Keratinocyte (primary cell): Measurements from ENCODE around the gene DRG1. TPM values are rescaled to one million over a fixed set of nuclear protein-coding genes. Genes with fewer than 3 reads are reported as not detected.

Experiments used
- DNase-seq: peaks from one replicate; pipeline ENCODE4 v3.0.0-alpha.2; 2011; ENCODE audit warnings: low read depth, missing footprints, low spot score
- FAIRE-seq: peaks from 2 replicates; lab custom pipeline; 2011; peaks lifted over from hg19 to GRCh38; lab: Jason Lieb, UNC
- H2AFZ ChIP-seq: 2 replicates; pipeline ENCODE4 v1.6.0; 2012; ENCODE audit warnings: low read length, control low read depth, inconsistent platforms; ENCODE audit not compliant: control insufficient read depth
- H3K27ac ChIP-seq: 2 replicates; pipeline ENCODE4 v1.5.1; 2011; ENCODE audit warnings: low read length; ENCODE audit not compliant: control insufficient read depth, insufficient read depth
- H3K27me3 ChIP-seq: 3 replicates; pipeline ENCODE4 v1.6.0; 2011; ENCODE audit warnings: low read length; ENCODE audit not compliant: control insufficient read depth, insufficient read depth; ENCODE audit errors: extremely low read depth
- H3K36me3 ChIP-seq, 2 experiments: 2 replicates in 1 of 2; 3 replicates in 1 of 2; pipeline ENCODE4 v1.5.1; 2011; ENCODE audit warnings: low read length in 2 of 2, mild to moderate bottlenecking in 1 of 2; ENCODE audit not compliant: control insufficient read depth in 2 of 2, insufficient read depth in 2 of 2; ENCODE audit errors: extremely low read depth in 1 of 2
- H3K4me1 ChIP-seq: 3 replicates; pipeline ENCODE4 v1.5.1; 2011; ENCODE audit warnings: low read length; ENCODE audit not compliant: control insufficient read depth, insufficient read depth; ENCODE audit errors: extremely low read depth
- H3K4me2 ChIP-seq: 3 replicates; pipeline ENCODE4 v1.6.0; 2011; ENCODE audit warnings: low read depth, low read length; ENCODE audit not compliant: control insufficient read depth, insufficient read depth; ENCODE audit errors: extremely low read depth
- H3K4me3 ChIP-seq, 3 experiments: fragments of 200-600 bp in 1 of 3; sonication (generic) in 1 of 3; 2 replicates in 2 of 3; 3 replicates in 1 of 3; pipeline ENCODE4 v1.5.1; 2011 to 2016; ENCODE audit warnings: low read length in 3 of 3, mild to moderate bottlenecking in 3 of 3, control low read depth in 2 of 3, inconsistent platforms in 1 of 3, low read depth in 1 of 3, mixed read lengths in 1 of 3, mixed run types in 1 of 3, moderate library complexity in 1 of 3; ENCODE audit not compliant: control insufficient read depth in 2 of 3, insufficient read depth in 2 of 3; ENCODE audit errors: extremely low read depth in 1 of 3
- H3K79me2 ChIP-seq: 2 replicates; pipeline ENCODE4 v1.6.0; 2012; ENCODE audit warnings: low read length; ENCODE audit not compliant: control insufficient read depth, insufficient read depth
- H3K9ac ChIP-seq: 3 replicates; pipeline ENCODE4 v1.6.0; 2011; ENCODE audit warnings: low read length; ENCODE audit not compliant: control insufficient read depth, insufficient read depth; ENCODE audit errors: extremely low read depth
- H3K9me1 ChIP-seq: 3 replicates; pipeline ENCODE4 v1.6.0; 2011; ENCODE audit warnings: low read length; ENCODE audit not compliant: control insufficient read depth, insufficient read depth; ENCODE audit errors: extremely low read depth
- H3K9me3 ChIP-seq: 2 replicates; pipeline ENCODE4 v1.5.1; 2012; ENCODE audit warnings: low read depth, low read length; ENCODE audit not compliant: control insufficient read depth
- H4K20me1 ChIP-seq: 3 replicates; pipeline ENCODE4 v1.6.0; 2011; ENCODE audit warnings: low read length; ENCODE audit not compliant: control insufficient read depth, insufficient read depth; ENCODE audit errors: extremely low read depth
- EZH2 ChIP-seq: IDR thresholded peaks from one replicate; pipeline ENCODE4 v1.6.1; 2012; ENCODE audit warnings: inconsistent platforms, mild to moderate bottlenecking, low read length, moderate library complexity
- dilution Hi-C: fragments of 300-500 bp; cut with MboI; formaldehyde crosslinking; loops from one replicate; pipeline ENCODE4 v1.7.0; 2020; ENCODE audit warnings: low sequenced_read_pairs; ENCODE audit not compliant: extremely low pct_ligation_motif_present
- polyA plus RNA-seq, 5 experiments: library from polyadenylated mRNA; depleted of rRNA in 3 of 5; stranded (reverse) in 3 of 5; stranded (forward) in 1 of 5; unstranded in 1 of 5; fragments of >200 nt; gene quantifications; 1 replicate in 1 of 5; 2 replicates in 3 of 5; 3 replicates in 1 of 5; pipeline versions ENCODE4 v1.2.1 to v1.2.3, GENCODE V29; 2011 to 2012; ENCODE audit warnings: missing spikeins in 2 of 5, low read depth in 1 of 5, low replicate concordance in 1 of 5
- TF ChIP-seq, protein P1 (sequence below), 3 experiments: IDR thresholded peaks in 1 of 3; conservative IDR thresholded peaks in 1 of 3; optimal IDR thresholded peaks in 1 of 3; 2 replicates in 2 of 3; 3 replicates in 1 of 3; pipeline versions ENCODE3 to v1.5.1; 2011; ENCODE audit warnings: low read length in 3 of 3, mild to moderate bottlenecking in 3 of 3, moderate library complexity in 2 of 3, control low read depth in 1 of 3, inconsistent platforms in 1 of 3; ENCODE audit not compliant: insufficient read depth in 2 of 3; ENCODE audit errors: extremely low read depth in 1 of 3

DRG1 gene
- polyA plus RNA-seq, 1 donor (not counting 4 experiments of a cell fraction or from before 2014, with no cell fraction given) = 87.4 TPM

DNA sequence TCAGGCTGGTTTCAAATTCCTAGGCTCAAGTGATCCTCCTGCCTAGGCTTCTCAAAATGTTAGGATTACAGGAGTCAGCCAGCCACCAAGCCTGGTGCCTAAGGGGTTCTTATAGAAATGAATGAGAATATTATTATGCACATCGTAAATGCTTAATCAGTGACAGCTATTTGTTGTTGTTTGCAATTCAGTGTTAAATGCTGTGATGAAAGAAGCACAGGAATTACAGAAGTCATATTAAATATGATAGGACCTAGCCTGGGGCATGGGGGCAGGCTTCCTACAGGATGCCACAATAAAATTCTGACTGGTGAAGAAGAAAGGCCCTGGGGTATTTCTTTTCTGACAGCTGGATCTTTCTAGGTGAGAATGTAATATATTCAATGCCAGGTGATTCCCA is 39.4 kb upstream of the DRG1 start:
- Histone ChIP-seq H3K9me1 (no peaks in the 10 kb centered on the region), H3K9ac (no peak overlapping the region), H3K4me3 (no peak overlapping the region), H3K27ac (no peak overlapping the region), H3K9me3 (no peaks in the 10 kb centered on the region), H4K20me1 (no peaks in the 10 kb centered on the region), H3K79me2 (no peaks in the 10 kb centered on the region), H3K27me3 (no peaks in the 10 kb centered on the region), H3K4me2 (peak overlapping the region; percentile 30), H2AFZ (peak overlapping the region; percentile 1), H3K36me3 (no peaks in the 10 kb centered on the region), H3K4me1 (peaks cover 4% of the 10 kb centered on the region)
- FAIRE-seq = no peak
- no peak for DNase-seq
- TF ChIP-seq, protein P1, sequence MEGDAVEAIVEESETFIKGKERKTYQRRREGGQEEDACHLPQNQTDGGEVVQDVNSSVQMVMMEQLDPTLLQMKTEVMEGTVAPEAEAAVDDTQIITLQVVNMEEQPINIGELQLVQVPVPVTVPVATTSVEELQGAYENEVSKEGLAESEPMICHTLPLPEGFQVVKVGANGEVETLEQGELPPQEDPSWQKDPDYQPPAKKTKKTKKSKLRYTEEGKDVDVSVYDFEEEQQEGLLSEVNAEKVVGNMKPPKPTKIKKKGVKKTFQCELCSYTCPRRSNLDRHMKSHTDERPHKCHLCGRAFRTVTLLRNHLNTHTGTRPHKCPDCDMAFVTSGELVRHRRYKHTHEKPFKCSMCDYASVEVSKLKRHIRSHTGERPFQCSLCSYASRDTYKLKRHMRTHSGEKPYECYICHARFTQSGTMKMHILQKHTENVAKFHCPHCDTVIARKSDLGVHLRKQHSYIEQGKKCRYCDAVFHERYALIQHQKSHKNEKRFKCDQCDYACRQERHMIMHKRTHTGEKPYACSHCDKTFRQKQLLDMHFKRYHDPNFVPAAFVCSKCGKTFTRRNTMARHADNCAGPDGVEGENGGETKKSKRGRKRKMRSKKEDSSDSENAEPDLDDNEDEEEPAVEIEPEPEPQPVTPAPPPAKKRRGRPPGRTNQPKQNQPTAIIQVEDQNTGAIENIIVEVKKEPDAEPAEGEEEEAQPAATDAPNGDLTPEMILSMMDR (optimal IDR thresholded peaks at IDR 0.05 in 1 of 3, IDR thresholded peaks at IDR 0.05 in 1 of 3, conservative IDR thresholded peaks at IDR 0.05 in 1 of 3; ENCODE audit: extremely low read depth in 1 of 3, insufficient read depth in 2 of 3, low read length in 3 of 3) = no peak
- no peak for TF ChIP-seq EZH2
- dilution Hi-C loops = no loop called here

DNA sequence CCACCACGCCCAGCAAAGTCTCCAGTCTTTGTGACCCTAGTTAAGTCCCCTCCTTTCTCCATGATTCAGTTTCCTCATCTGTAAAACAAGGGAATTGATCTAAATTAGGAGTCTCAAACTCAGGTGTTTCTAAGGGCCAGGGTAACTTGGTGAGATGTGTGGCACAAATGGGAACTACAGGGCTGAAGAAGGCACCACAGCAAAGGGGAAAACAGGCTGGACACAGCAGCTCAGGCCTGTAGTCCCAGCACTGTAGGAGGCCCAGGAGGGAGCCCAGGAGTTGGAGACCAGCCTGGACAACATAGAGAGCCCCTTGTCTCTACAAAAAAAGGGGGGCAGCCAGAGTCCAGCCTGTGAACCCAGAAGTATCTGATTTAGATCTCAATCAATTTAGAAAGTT is 37.7 kb upstream of the DRG1 start:
- Histone ChIP-seq H3K79me2 (no peaks in the 10 kb centered on the region), H3K36me3 (no peaks in the 10 kb centered on the region), H2AFZ (no peak overlapping the region), H3K9ac (no peak overlapping the region), H3K4me3 (no peak overlapping the region), H3K4me1 (peaks cover 4% of the 10 kb centered on the region), H3K9me1 (no peaks in the 10 kb centered on the region), H3K4me2 (no peak overlapping the region), H3K27ac (no peak overlapping the region), H3K9me3 (no peaks in the 10 kb centered on the region), H3K27me3 (no peaks in the 10 kb centered on the region), H4K20me1 (no peaks in the 10 kb centered on the region)
- dilution Hi-C loops = no loop called here
- TF ChIP-seq, protein P1 (optimal IDR thresholded peaks at IDR 0.05 in 1 of 3, IDR thresholded peaks at IDR 0.05 in 1 of 3, conservative IDR thresholded peaks at IDR 0.05 in 1 of 3; ENCODE audit: extremely low read depth in 1 of 3, insufficient read depth in 2 of 3, low read length in 3 of 3) = no peak
- no peak for DNase-seq
- FAIRE-seq = no peak
